Uterus (tissue), 4 donors: ENCODE results near the gene ABL1. TPM values are rescaled to one million over a fixed set of nuclear protein-coding genes. Genes with fewer than 3 reads are reported as not detected.
A peak's percentile ranks its signal among the peaks of the same experiment; 100 is the strongest.

Experiments used
- DNase-seq, 2 donors: peaks; one replicate each; pipeline ENCODE4 v3.0.0-alpha.2; 2019 to 2020
- H3K27ac ChIP-seq, 2 donors: fragments of 200-600 bp; sonication (generic); 1 replicate in 1 of 2; 2 replicates in 1 of 2; pipeline ENCODE4 v1.5.1; 2016 to 2018
- H3K27me3 ChIP-seq, 2 donors: fragments of 200-600 bp; sonication (generic); one replicate each; pipeline ENCODE4 v1.5.1; 2018 to 2019; ENCODE audit warnings: control low read depth in 1 of 2
- H3K36me3 ChIP-seq, 2 donors: fragments of 200-600 bp; sonication (generic); one replicate each; pipeline ENCODE4 v1.5.1; 2019; ENCODE audit warnings: control low read depth in 1 of 2
- H3K4me1 ChIP-seq, 2 donors: fragments of 200-600 bp; sonication (generic); one replicate each; pipeline ENCODE4 v1.5.1; 2018 to 2019; ENCODE audit warnings: control low read depth in 1 of 2
- H3K4me3 ChIP-seq, 2 donors: fragments of 200-600 bp; sonication (generic); 1 replicate in 1 of 2; 2 replicates in 1 of 2; pipeline ENCODE4 v1.5.1; 2018 to 2019; ENCODE audit warnings: mild to moderate bottlenecking in 1 of 2
- H3K9me3 ChIP-seq, 2 donors: fragments of 200-600 bp; sonication (generic); one replicate each; pipeline ENCODE4 v1.5.1; 2019; ENCODE audit warnings: control low read depth in 1 of 2
- CTCF ChIP-seq, 4 experiments: fragments of 200-600 bp in 2 of 4; fragments of 450-650 bp in 2 of 4; sonication (generic) in 2 of 4; IDR thresholded peaks; one replicate each; pipeline ENCODE4 v1.5.1; 2016 to 2019; ENCODE audit warnings: antibody characterized with exemption in 4 of 4, mild to moderate bottlenecking in 2 of 4, moderate library complexity in 1 of 4
- POLR2A ChIP-seq, 2 donors: fragments of 450-650 bp; IDR thresholded peaks; one replicate each; pipeline ENCODE4 v1.6.1; 2016; ENCODE audit warnings: antibody characterized with exemption in 2 of 2, mild to moderate bottlenecking in 1 of 2, moderate library complexity in 1 of 2
- intact Hi-C: fragments of 100-400 bp; cut with DNase I; formaldehyde crosslinking; loops from one replicate; pipeline ENCODE4 v1.15.1; 2023; ENCODE audit warnings: low total_unique reads
- total RNA-seq, 4 donors: library from RNA; depleted of rRNA in 3 of 4; stranded (reverse); fragments of >200 nt in 3 of 4; gene quantifications; one replicate each; pipeline versions ENCODE4 v1.1.0 to v1.2.4, GENCODE V29; 2014 to 2023
- donor health status: DM: yes; HTN: yes; CAD: no.

The ABL1 gene
- 100 to 1,000 TPM in 1 of 4 donors, 10 to 100 TPM in 3; 22.5 to 117 (median 57.8) TPM for total RNA-seq

- H3K4me1 ChIP-seq, result peaks cover 10 to 16% of the 10 kb centered on the region in 2 donors
- peak in 2 of 4 experiments; percentile 13 to 14 for TF ChIP-seq CTCF (IDR thresholded peaks at IDR 0.05)
- TF ChIP-seq POLR2A (IDR thresholded peaks at IDR 0.05), result peak in 1 of 2 donors; percentile 22
- H3K27ac ChIP-seq, result peak within 1 kb of the TSS; percentile 96 to 98
- peak within 1 kb of the TSS; percentile 53 to 85 for H3K4me3 ChIP-seq
- intact Hi-C loops, result loop anchor here (10.0 kb wide), 1 partner anchor 50 kb away; no protein-coding TSS in a partner anchor
- no peaks in the 10 kb centered on the region for H3K27me3 ChIP-seq
- DNase-seq, result peak; percentile 71 to 75
- H3K9me3 ChIP-seq, result no peaks in the 10 kb centered on the region
- no peaks in the 10 kb centered on the region for H3K36me3 ChIP-seq
Measured at GRCh38 chr9:130834371-130835336, at the start of gene ABL1. Gene ABL1 (plus strand): TSS chr9:130835254. CDS start chr9:130835447, 193 bp downstream.

- intact Hi-C loops, result loop anchor here (10.0 kb wide), 1 partner anchor 49 kb away; the partner anchor contains the start of gene ABL1
- Histone ChIP-seq H3K9me3 (no peaks in the 10 kb centered on the region), H3K4me1 (peaks cover 11 to 13% of the 10 kb centered on the region in 2 donors), H3K36me3 (no peaks in the 10 kb centered on the region), H3K27ac (peak overlapping the region in 1 of 2 donors; percentile 29), H3K4me3 (no peak overlapping the region), H3K27me3 (no peaks in the 10 kb centered on the region)
- TF ChIP-seq POLR2A (IDR thresholded peaks at IDR 0.05) (no peak), CTCF (IDR thresholded peaks at IDR 0.05) (no peak)
- no peak for DNase-seq
Measured at GRCh38 chr9:130785940-130786508, 49.0 kb upstream of the ABL1 start.

- Histone ChIP-seq H3K4me3 (no peak overlapping the region), H3K27ac (no peak overlapping the region), H3K9me3 (no peaks in the 10 kb centered on the region), H3K27me3 (no peaks in the 10 kb centered on the region), H3K4me1 (peaks cover 10 to 13% of the 10 kb centered on the region in 2 donors), H3K36me3 (no peaks in the 10 kb centered on the region)
- TF ChIP-seq POLR2A (IDR thresholded peaks at IDR 0.05) (no peak), CTCF (IDR thresholded peaks at IDR 0.05) (no peak)
- intact Hi-C loops, result loop anchor here (10.0 kb wide), 1 partner anchor 48 kb away; the partner anchor contains the start of gene ABL1
- no peak for DNase-seq
Measured at GRCh38 chr9:130786526-130786925, 48.5 kb upstream of the ABL1 start.

- Histone ChIP-seq H3K4me1 (peaks cover 0 to 6% of the 10 kb centered on the region in 2 donors), H3K36me3 (no peaks in the 10 kb centered on the region), H3K9me3 (no peaks in the 10 kb centered on the region), H3K27ac (no peak overlapping the region), H3K27me3 (no peaks in the 10 kb centered on the region), H3K4me3 (no peak overlapping the region)
- no peak for DNase-seq
- intact Hi-C loops, result loop anchor here (10.0 kb wide), 1 partner anchor 45 kb away; the partner anchor contains the start of gene ABL1
- TF ChIP-seq POLR2A (IDR thresholded peaks at IDR 0.05) (no peak), CTCF (IDR thresholded peaks at IDR 0.05) (no peak)
Measured at GRCh38 chr9:130789747-130790672, 45.0 kb upstream of the ABL1 start.
